ENCODE data around the gene MAGED2.
"Not testable (repeated sequence)": the region's sequence is repeated elsewhere in the genome, so short reads cannot be mapped to it uniquely, and the experiment has no call there.

Gene MAGED2

DNA sequence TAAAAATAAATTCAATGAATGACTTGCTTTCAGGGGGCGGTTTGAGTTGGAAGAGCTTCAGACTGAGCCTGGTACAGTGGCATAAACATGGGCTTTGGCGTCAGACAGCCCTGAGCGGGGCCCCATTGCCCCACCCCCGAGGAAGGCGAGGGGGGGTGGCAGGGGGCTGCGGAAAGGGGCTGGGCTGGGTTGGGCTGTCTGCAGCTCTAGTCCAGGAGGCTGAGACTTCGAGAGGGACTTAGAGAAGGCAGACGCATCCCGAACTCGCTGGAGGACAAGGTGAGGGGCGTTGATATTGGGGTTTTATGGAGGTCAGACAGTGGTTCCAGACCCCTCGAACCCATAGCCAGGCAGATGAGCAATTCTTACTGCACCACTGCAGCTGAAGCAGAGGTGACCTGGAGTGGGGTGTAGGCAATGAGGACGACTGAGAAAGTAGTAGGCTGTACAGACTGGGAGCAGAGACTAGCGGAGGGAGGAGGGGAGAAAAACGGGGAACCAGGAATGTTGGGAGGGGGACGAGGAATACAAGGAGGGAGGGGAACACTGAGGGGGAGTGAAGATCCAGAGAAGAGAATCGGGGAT, at the start of gene MAGED2:
Gene MAGED2, plus strand, starts transcription at position 222 of the 585 bp plus-strand sequence. CDS start 1,587 bp downstream, outside the sequence.
- in situ Hi-C loops (cut with HindIII; ENCODE audit: low pct_ligation_motif_present, low pct_unique_long_range_greater_than_20kb, low sequenced_read_pairs): no loop called here
- DNase-seq: peak; percentile 22

GRCh38 chrX:54758114-54759055, 49.2 kb upstream of the MAGED2 start:
- no peak for DNase-seq
- in situ Hi-C loops (cut with HindIII; ENCODE audit: low pct_ligation_motif_present, low pct_unique_long_range_greater_than_20kb, low sequenced_read_pairs): no loop called here

- in situ Hi-C loops (cut with HindIII; ENCODE audit: low pct_ligation_motif_present, low pct_unique_long_range_greater_than_20kb, low sequenced_read_pairs); DNase-seq: not testable (repeated sequence)
These were observed 33.0 kb upstream of the MAGED2 start for GRCh38 chrX:54774391-54775094.

- DNase-seq: no peak
- in situ Hi-C loops (cut with HindIII; ENCODE audit: low pct_ligation_motif_present, low pct_unique_long_range_greater_than_20kb, low sequenced_read_pairs): no loop called here
These were observed 31.5 kb upstream of the MAGED2 start for GRCh38 chrX:54776061-54776460.

DNA sequence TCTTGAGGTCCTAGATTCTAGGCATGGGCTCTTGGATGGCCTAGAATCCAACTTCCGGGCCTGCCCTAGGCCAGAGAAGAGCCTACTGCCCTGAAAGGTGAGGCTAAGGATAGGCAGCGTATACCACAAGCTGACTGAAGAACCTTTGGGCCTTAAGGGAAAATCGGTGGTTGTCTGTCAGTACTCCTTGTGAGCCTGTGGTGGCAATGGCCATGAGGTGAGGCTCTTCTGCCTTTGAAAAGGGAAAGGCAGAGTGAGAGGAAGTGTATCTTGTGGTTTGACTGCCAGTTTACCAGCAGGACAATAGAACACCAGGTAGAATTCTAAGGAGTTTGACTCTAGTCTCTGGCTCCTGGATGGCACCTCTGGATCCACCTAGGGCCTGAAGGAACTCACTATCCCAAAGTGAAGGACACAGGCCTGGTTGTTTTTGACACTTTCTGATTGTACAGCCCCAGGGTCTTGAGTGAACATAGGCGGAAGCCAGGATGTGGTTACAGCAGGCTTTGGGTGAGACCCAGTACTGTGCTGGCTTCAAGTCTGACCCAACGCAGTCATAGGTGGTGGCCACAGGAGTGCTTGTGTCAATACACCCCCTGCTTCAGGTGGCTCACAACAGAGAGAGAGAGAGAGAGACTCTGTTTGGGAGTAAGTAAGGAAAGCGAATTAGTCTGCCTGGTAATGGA, 30.4 kb upstream of the MAGED2 start:
- in situ Hi-C loops (cut with HindIII; ENCODE audit: low pct_ligation_motif_present, low pct_unique_long_range_greater_than_20kb, low sequenced_read_pairs): no loop called here
- no peak for DNase-seq

DNA sequence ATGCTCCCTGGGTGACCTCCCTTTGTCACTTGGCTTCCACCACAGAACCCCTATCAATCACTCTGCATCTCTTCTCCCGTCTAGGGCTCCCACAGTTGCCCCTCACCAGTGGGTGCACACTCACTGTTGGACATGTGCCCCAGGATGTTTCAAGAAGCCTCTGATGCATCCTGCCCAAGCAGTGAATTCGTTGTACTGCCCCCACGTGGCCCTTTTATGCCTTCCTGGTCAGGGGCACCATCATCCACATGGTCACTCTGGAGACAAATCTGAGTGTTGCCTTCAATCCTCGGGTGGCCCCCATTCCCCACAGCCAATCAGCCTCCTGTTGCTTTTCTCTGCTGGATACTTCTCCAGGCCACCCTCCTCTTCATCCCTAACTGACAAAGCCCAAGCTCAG, 21.6 kb upstream of the MAGED2 start:
- peak; percentile 14 for DNase-seq
- in situ Hi-C loops (cut with HindIII; ENCODE audit: low pct_ligation_motif_present, low pct_unique_long_range_greater_than_20kb, low sequenced_read_pairs): no loop called here

GRCh38 chrX:54786967-54787366, 20.6 kb upstream of the MAGED2 start:
- in situ Hi-C loops (cut with HindIII; ENCODE audit: low pct_ligation_motif_present, low pct_unique_long_range_greater_than_20kb, low sequenced_read_pairs): no loop called here

GRCh38 chrX:54788446-54788845, 19.1 kb upstream of the MAGED2 start:
- no peak for DNase-seq
- in situ Hi-C loops (cut with HindIII; ENCODE audit: low pct_ligation_motif_present, low pct_unique_long_range_greater_than_20kb, low sequenced_read_pairs): no loop called here

More at GRCh38 chrX:54786967-54787366, 20.6 kb upstream of the MAGED2 start:
- DNase-seq: peak; percentile 5

- in situ Hi-C loops (cut with HindIII; ENCODE audit: low pct_ligation_motif_present, low pct_unique_long_range_greater_than_20kb, low sequenced_read_pairs): not testable (repeated sequence)
These were observed 18.1 kb upstream of the MAGED2 start for GRCh38 chrX:54789405-54789804.

GRCh38 chrX:54794028-54794427, 13.5 kb upstream of the MAGED2 start:
- in situ Hi-C loops (cut with HindIII; ENCODE audit: low pct_ligation_motif_present, low pct_unique_long_range_greater_than_20kb, low sequenced_read_pairs): no loop called here
- DNase-seq: no peak

More at GRCh38 chrX:54789405-54789804, 18.1 kb upstream of the MAGED2 start:
- DNase-seq: not testable (repeated sequence)

- no peak for DNase-seq
- in situ Hi-C loops (cut with HindIII; ENCODE audit: low pct_ligation_motif_present, low pct_unique_long_range_greater_than_20kb, low sequenced_read_pairs): no loop called here
These were observed 12.8 kb upstream of the MAGED2 start for GRCh38 chrX:54794795-54795194.

- in situ Hi-C loops (cut with HindIII; ENCODE audit: low pct_ligation_motif_present, low pct_unique_long_range_greater_than_20kb, low sequenced_read_pairs): no loop called here
- no peak for DNase-seq
These were observed 9.4 kb upstream of the MAGED2 start, which contains the start of gene ITIH6 for GRCh38 chrX:54798137-54798536. Gene ITIH6, minus strand, starts transcription at chrX:54798255. Its CDS starts 45 bp downstream, at chrX:54798210.

DNA sequence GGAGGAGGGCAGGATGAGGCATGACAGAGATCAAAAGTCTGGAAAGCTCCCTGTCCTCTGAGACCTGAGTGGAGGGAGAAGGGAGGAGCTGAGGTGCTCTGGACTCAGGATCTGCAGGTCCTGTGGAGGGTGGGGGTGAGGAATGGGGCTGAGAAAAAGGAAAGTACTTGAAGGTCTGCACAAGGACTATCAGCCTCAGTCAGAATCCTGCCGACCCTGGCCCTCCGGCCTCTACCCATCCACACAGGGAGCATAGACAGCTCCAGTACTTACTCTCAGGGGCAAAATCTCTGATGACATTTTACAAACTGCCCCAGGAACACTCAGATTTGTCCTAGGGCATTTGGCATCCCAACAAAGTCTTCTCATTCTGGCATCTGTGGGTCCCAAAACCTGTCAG, 8.5 kb upstream of the MAGED2 start:
- in situ Hi-C loops (cut with HindIII; ENCODE audit: low pct_ligation_motif_present, low pct_unique_long_range_greater_than_20kb, low sequenced_read_pairs): no loop called here
- DNase-seq: no peak

DNA sequence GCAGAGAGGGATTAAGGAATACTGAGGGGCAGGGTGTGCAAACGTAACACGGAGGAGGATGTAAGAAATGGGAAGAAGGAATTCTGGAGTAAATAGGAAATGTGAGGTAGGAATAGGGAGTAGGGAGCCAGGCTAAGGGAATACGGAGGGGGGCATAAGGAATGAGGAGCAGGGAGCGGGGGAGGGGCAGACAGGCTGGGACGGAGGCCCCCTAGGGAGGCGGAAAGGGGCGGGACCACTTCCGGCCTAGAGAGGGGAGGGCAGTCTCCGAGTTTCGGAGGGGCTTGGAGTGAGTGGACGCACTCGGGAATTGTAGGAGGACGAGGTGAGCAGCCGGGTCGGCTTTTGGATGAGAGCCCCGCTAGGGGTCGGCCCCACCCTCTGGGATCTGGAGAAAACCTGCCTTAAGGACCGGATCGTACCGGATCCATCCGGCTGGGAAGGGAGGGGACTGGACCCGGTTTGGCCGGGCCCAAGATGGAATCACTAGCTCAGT, 612 bp downstream of the MAGED2 start:
- DNase-seq: peak; percentile 22
- in situ Hi-C loops (cut with HindIII; ENCODE audit: low pct_ligation_motif_present, low pct_unique_long_range_greater_than_20kb, low sequenced_read_pairs): no loop called here

DNA sequence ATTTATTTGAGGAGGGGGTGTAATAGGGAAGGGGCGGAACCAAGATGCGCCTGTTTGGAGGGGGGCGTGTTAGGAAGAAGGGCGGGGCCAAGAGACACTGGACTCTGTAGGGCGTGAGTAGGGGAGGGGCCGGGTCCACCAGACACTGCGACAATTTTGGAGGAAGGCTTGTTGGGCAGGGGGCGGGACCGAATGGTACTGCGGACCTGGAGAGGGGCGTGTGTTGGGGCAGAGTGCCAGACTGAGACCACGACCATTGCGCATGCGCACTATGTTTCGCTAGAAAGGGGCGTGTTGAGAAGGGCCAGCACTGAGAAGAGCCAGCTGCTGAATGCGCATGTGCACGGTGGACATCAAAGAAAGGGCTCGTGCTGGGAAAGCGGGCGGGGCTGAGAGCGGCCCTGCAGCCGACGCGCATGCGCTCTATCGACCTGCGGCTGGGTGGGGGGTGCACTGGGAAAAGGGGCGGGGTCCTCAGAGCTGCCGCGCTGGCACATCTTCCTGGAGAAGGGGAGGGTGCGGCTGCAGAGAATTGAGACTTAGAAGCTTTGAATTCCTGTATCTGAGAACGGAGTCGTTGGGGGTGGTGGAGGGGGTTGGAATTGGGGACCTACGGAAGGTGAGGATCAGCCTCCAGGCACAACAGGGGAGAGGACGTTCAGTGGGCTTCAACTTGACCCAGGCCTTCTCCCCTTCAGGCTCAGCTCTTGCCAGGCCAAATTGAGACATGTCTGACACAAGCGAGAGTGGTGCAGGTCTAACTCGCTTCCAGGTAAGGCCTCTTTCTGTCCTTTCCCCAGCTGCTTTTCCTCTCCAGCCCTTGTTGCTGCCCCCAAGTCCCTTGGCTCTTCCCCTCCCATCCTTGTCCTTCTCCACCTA, 1.3 kb downstream of the MAGED2 start:
- in situ Hi-C loops (cut with HindIII; ENCODE audit: low pct_ligation_motif_present, low pct_unique_long_range_greater_than_20kb, low sequenced_read_pairs): no loop called here
- DNase-seq: peak; percentile 89

DNA sequence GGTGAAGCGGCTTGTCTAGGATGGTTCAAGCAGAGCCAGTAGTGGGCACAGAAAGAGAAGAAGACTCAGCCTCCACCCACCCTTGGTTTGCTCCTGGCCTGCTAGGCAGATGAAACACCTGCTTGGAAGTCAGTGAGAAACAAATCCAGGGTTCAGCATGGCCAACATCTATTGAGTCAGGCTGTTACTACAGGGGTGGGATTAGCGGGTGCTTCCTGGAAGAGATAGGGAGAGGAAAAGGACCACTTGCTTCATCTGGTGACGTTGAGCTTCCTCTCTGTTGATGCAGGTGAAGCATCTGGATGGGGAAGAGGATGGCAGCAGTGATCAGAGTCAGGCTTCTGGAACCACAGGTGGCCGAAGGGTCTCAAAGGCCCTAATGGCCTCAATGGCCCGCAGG, 3.0 kb downstream of the MAGED2 start:
- DNase-seq: no peak
- in situ Hi-C loops (cut with HindIII; ENCODE audit: low pct_ligation_motif_present, low pct_unique_long_range_greater_than_20kb, low sequenced_read_pairs): no loop called here

GRCh38 chrX:54811301-54811885, 3.8 kb downstream of the MAGED2 start:
- no peak for DNase-seq
- in situ Hi-C loops (cut with HindIII; ENCODE audit: low pct_ligation_motif_present, low pct_unique_long_range_greater_than_20kb, low sequenced_read_pairs): no loop called here

Measured in ACHN (cell line).